Midbrain (tissue), 1 donor: ENCODE data around the gene MUC4.
"Not testable (repeated sequence)": the region's sequence is repeated elsewhere in the genome, so short reads cannot be mapped to it uniquely, and the experiment has no call there.

ENCODE experiments used
- DNase-seq: peaks from one replicate; lab custom pipeline; 2025; lab: John Stamatoyannopoulos, UW

The MUC4 gene

DNA sequence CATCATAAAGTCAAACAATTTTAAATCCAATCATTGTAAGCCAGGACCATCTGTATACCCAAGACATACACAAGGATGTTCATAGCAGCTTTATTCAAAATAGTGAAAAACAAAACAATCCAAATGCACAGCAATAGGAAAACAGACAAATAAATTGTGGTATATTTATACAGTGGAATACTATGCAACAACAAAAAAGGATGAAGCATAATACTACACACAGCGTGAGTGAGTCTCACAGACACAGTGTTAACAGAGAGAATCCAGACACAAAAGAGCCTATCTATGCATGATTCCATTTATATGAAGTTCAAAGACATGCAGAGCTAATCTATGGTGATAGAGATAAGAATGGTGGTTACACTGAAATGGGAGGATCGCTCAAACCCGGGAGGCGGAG, 96.6 kb downstream of the MUC4 start:
- no peak for DNase-seq

DNA sequence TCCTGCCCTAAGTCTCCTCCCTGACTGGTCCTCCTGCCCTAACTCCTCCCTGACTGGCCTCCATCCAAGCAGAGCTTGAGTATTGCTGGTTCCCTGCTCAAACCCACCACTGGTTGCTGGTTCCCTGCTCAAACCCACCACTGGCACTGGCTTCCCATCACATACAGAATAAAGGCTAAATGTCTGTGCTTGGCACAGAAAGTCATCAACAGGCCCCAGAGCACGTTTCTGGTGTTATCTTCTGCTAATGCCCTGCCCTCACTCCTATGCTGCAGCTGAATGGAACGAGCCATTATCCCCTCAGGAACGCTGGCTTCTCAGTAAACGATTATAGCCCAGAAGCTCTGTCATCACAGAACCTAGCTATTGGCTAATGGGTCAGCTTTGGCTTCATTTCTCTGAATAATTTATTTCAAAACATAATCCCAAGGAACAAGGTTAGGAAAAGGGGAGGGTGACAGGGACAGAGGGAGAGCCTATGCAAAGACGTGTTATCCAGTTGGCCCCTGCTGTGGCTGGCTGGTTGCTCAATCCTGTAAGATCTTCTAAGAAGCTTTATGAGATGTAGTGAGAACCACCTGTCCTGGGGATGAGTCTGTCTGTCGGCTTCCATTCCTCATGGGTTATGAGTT, 97.2 kb downstream of the MUC4 start:
- DNase-seq, result no peak

DNA sequence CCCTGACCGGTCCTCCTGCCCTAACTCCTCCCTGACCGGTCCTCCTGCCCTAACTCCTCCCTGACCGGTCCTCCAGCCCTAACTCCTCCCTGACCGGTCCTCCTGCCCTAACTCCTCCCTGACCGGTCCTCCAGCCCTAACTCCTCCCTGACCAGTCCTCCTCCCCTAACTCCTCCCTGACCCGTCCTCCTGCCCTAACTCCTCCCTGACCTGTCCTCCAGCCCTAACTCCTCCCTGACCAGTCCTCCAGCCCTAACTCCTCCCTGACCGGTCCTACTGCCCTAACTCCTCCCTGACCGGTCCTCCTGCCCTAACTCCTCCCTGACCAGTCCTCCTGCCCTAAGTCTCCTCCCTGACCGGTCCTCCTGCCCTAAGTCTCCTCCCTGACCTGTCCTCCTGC, 98.6 kb downstream of the MUC4 start:
- DNase-seq, result not testable (repeated sequence)

DNA sequence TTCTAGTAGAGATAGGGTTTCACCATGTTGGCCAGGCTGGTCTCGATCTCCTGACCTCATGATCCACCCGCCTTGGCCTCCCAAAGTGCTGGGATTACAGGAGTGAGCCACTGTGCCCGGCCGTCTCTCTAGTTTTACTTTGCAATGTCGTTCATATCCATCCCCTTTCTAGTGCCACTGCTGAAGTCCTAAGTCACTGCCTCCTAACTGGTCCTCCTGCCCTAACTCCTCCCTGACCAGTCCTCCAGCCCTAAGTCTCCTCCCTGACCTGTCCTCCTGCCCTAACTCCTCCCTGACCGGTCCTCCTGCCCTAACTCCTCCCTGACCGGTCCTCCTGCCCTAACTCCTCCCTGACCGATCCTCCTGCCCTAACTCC, 99.2 kb downstream of the MUC4 start:
- DNase-seq, result not testable (repeated sequence)

DNA sequence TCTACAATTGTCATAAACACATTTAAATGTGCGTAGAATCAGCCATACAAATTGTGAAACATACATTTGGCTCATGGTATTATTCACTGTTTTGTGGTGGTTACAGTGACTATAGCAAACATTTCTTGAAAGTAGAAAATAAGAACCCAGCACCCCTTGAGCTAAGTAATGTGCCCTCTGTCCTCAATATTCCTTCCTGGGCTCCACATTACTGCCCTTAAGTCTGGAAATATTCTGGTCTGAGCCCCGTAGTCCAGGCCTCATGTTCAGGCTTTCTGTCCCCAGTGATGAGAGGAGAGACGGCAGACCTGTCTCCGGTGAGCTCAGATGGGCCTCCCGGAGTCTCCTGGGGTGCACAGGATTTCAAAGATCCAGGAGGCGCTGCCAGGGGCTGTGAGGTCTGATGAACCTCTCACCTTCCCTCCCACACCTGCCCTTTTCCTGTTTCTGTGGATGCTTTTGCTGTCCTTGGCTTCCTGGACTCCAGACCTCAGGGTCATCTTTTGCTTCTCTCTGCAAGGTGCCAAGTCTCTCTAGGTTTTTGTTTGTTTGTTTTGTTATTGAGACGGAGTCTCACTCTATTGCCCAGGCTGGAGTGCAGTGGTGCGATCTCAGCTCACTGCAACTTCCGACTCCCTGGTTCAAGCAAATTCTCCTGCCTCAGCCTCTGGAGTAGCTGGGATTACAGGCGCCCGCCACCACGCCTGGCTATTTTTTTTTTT, 99.8 kb downstream of the MUC4 start:
- DNase-seq, result no peak

DNA sequence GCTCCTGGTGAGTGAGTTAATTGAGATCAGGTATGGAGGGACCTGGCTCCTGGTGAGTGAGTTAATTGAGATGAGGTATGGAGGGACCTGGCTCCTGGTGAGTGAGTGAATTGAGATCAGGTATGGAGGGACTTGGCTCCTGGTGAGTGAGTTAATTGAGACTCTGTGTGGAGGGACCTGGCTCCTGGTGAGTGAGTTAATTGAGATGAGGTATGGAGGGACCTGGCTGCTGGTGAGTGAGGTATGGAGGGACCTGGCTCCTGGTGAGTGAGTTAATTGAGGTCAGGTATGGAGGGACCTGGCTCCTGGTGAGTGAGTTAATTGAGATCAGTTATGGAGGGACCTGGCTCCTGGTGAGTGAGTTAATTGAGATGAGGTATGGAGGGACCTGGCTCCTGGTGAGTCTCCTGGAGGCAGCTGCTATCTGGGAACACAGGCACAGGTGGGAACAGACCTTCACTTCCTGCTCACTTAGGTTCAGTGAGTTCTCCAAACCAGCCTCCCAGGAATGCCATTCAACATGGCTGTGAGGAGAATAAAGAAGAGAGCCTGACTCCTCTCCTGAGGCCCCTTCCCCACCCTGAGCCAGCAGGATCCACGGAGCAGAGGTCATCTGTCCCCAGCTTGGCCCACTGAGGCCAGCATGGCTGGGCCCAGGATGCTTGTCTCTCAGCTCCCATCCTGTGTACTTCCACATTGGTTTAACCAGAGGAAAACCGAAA, 100.5 kb downstream of the MUC4 start:
- DNase-seq, result not testable (repeated sequence)

DNA sequence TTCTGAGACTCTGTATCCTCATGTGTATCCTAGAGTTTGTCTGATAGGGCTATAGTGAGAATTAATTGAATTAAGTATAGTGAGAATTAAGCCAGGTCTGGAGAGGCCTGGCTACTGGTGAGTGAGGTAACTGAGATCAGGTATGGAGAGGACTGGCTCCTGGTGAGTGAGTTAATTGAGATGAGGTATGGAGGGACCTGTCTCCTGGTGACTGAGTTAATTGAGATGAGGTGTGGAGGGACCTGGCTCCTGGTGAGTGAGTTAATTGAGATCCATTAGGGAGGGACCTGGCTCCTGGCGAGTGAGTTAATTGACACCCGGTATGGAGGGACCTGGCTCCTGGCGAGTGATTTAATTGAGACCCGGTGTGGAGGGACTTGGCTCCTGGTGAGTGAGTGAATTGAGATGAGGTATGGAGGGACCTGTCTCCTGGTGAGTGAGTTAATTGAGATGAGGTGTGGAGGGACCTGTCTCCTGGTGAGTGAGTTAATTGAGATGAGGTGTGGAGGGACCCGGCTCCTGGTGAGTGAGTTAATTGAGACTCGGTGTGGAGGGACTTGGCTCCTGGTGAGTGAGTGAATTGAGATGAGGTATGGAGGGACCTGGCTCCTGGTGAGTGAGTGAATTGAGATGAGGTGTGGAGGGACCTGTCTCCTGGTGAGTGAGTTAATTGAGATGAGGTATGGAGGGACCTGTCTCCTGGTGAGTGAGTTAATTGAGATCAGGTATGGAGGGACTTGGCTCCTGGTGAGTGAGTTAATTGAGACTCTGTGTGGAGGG, 101.4 kb downstream of the MUC4 start:
- DNase-seq, result not testable (repeated sequence)

DNA sequence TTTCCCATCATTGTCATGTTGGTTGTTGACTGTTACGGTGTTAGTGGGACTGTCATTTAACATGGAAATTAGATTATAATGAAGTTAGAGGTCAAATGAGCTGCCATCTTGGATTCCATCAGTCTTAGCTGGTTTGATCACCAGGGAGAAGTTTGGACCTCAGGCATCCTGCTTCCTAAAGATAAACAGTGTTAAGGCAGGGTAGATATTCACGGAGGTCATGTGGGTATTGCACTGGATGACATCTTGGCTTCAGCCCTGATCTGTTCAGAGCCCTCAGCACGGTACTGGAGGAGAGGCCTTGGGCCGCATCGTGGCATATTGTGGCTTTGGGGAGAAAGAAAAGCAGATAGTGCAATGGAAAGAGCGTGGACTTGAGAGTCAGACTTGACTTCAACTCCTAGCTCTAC, 102.0 kb downstream of the MUC4 start:
- DNase-seq, result no peak

DNA sequence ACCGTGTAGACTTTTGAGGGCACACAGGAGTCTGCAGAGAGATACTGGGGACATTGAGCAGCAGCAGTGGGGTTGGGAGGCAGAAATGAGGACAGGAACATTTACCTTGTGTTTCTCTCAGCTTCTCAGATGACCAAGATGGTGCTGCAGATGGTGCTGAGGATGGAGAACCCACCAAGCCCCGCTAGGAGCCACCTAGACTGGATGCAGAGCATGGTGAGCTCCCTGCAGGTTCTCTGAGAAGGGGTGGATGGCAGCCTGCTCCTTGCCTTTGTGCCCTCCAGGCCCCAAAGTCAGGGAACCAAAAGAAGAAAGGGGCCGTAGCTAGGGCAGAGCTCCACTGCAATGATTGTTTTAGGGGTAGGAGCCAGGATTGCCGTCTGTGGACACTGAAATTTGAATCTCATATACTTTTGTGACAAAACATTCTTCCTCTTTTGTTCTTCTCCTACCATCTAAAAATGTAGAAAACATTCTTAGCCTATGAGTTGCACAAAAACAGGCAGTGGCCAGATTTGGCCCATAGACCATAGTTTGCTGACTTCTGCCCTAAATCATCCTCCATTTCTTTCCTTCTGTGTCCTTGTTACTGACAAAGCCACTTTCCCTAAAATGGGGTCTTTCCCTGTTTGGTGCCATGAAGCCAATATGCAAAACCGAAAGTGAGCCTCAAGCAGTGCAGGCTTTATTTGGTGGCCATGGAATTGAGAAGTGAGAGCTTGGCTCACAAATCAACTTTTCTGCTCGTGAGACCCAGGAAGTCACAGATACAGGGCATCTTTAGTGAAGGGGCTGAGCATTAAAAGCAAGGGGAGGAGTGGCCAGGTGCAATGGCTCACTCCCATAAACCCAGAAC, 102.9 kb downstream of the MUC4 start:
- DNase-seq, result no peak

DNA sequence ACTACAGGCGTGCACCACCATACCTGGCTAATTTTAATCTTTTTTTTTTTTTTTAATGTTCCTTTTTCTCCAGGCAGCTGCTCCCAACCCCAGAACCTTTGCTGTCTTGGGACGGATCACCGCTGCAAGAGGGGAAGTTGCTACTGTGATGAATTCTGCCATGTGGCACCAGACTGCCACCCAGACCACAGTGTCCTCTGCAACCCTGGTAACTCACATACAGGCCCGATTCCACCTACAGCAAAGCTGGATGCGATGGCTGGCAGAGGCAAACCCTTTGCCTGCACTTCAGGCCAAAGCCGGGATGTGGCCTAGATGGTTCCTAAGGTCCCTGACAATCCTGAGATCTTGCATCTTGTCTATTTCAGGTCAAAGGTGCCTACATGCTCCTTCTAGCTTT, 103.7 kb downstream of the MUC4 start:
- no peak for DNase-seq

DNA sequence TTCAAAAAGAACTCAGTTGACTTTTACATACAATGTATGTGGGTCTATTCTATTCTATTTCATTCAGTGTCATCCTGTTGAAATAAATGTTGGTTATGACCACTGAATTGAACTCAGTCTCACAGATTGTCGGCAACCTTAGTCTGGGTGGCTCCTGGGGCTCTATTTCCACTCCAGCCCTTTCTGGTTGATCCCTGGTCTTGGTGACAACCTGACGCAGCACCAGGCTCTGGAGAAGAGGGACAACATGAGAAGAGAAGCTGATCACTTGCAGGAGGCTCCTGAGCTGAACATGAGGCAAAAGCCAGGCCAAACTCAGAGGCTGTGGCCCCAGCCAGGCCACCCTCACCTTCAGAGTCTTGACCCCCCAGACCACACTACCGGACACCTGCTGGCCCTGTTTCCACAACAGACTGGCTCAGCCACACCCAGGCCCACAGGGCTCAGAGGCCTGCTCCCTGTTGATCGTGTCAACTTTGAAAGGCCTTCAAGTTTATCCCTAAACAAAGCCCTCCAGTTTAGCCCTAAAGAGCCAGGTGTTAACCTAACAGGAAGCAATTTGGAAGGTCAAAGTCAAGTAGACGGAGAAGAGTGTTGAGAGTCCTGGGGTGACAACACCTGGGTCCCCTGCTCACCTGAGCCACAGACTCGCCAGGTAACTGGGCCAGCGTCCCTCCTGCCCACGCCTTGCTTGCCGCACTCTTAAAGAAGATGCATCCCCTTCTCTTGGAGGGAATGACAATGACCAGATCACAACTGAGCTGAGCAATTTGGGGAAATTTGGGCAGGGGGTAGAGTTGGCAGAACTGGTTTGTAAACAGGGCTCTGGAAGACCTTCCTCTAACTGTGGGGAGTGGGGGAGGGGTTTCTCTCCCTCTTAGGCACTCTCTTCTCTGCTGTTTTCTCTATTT, 106.4 kb downstream of the MUC4 start:
- DNase-seq, result no peak

DNA sequence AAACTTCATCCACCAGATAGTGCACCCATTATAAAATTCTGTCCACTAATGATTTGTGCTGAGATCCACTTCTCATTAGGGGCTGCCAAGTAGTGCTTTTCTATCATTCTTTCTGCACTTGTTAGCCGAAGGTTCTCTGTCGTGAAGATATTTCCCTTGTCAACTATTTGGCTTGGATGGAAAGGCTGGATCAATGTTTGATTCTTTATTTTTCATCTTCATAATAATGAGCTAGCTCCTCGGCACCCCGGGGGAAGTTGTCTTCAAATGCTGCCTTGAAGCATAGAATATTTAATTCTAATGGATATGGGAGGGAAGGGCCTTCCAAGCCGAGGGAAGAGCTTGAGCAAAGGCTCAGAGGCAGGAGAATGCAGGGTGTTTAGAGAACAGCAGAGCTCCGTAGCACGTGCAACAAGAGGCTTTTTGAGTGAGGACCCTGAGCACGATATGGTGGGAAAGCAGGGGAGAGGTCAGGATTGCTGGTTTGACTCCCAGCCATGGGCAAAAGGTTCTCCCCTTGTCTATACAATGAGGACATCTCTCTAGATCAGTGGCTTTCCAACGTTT, 107.2 kb downstream of the MUC4 start:
- no peak for DNase-seq

DNA sequence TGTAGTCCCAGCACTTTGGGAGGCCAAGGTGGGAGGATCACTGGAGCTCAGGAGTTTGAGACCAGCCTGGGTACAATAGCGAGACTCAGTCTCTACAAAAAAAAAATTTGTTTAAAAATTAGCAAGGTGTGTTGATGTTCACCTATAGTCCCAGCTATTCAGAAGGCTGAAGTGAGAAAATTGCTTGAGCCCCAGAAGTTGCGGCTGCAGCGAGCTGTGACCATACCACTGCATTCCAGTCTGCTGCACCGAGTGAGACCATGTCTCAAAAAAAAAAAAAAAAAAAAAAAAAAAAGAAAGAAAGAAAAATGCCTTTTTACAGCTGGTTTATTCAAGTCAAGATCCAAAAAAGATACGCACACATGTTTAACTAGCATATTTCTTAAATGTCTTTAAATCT, 108.0 kb downstream of the MUC4 start:
- DNase-seq, result no peak

DNA sequence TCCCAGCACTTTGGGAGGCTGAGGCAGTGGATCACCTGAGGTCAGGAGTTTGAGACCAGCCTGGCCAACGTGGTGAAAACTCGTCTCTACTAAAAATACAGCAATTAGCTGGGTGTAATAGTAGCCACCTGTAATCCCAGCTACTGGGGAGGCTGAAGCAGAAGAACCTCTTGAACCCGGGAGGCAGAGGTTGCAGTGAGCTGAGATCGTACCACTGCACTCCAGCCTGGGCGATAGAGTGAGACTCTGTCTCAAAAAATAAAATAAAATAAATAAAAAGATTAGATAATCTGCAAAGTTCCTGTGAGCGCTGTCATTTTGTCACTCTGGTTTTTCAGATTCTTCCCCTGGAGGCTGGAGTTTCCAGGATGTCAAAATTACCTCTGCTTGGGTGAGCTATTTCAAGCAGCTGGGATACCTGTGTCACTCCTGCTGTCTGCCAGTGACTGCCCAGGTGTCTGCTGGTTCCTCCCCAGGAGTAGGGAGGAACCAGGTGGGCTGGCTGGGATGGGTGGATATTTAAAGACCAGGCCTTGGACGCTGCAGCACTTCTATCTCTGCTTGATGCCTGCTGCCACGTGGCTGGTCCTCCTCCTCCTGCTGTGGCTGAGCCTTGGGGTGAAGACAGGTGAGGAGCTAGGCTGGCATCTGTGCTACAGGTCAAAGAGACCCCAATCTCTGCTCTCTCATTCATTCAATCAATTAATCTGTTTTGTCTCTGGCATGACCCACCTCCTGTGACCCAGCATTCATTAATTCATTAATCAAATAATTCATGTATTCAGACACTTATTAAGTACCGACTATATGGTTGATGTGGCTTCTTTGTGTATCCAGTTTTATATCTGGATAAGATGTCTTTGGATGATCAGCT, 110.5 kb downstream of the MUC4 start:
- DNase-seq, result no peak

DNA sequence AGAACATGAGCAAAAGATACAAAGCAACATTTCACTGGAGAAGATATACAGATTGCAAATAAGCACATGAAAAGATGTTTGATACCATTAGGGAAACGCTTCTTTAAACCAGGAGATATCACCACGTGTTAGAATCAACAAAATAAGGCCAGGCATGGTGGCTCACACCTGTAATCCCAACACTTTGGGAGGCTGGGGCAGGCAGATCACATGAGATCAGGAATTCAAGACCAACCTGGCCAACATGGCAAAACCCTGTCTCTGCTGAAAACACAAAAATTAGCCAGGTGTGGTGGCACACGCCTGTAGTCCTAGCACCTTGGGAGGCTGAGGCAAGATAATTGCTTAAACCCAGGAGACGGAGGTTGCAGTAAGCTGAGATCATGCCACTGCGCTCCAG, 111.4 kb downstream of the MUC4 start:
- no peak for DNase-seq

DNA sequence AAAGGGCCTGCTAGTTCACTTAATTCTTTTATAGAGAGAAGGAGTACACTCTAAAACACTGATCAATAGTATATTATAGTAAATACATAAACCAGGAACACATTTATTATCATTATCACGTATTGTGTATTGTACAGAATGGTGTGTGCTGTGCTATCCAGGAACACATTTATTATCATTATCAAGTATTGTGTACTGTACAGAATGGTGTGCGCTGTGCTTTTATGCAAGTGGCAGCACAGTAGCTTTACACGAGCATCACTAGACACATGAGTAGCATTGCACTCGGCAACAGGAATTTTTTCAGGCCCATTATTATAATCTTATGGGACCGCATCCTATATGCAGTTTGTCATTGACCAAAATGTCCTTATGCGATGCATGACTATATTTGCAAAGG, 111.9 kb downstream of the MUC4 start:
- DNase-seq, result no peak

DNA sequence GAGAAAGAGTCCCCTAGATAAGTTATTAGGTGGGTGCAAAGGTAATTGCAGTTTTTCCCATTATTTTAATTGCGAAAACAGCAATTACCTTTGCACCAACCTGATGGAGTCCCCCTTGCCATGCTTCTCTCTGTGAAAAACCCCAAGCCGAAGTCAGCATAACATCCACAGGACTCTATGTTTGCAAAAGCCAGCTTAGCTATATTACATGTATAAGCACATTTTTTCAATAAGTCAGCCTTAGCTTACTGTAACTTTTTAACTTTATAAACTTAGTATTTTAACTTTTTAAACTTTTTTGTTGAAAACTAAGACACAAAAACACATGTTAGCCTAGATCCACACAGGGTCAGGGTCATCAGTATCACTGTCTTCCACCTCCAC, 112.3 kb downstream of the MUC4 start:
- DNase-seq, result no peak

DNA sequence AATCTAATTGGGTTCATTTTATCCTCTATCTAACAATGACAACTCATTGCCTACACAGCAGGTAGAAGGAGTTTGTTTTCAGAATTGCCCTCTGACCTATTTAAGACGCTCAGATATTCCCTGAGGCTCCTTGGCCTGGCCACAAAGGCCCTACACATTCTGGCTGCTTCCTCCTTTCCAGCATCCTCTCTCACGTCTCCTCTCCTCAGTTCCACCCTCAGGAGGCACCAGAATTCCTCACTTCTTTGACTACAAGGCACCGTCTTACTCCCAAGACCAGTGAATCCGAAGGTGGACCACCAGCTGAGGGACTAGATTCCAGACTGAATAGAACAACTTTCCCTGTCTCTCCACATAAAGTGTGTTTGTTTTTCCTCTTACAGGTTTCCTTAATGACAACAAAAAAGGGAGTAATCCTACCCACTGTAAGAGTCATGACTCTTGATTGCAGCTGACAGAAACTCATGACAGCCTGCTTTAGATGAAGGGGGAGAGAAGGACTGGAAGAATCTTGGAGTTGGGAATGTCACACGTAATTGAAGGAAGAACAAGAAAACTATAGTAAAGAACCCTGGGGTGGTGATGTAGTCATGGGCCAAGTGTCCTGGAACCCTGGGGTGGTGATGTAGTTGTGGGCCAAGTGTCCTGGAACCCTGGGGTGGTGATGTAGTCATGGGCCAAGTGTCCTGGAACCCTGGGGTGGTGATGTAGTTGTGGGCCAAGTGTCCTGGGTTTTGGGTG, 112.9 kb downstream of the MUC4 start:
- DNase-seq, result no peak

DNA sequence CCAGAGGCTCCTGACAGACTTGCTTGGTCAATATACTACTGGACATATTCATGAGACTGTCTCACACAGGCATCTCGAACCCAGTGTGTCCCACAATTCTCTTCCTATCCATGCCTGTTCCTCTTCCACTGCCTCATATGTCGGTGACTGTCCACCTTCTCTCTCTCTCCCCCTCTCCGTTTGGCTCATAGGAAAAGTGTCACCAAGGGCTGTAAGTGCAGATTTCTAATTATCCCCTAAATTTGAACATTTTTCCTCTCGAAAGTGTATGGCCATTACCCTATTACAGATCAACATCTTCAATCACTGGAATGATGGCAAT, 113.4 kb downstream of the MUC4 start:
- no peak for DNase-seq
